WTC11 (cell line): ENCODE measurements around the gene TEX26. TPM values are rescaled to one million over a fixed set of nuclear protein-coding genes. Genes with fewer than 3 reads are reported as not detected.

ENCODE experiments used
- ATAC-seq: fragments of 200-7000 bp; cut with Tn5 transposase; 2 replicates; pipeline ENCODE4 v1.10.0; 2021; ENCODE audit warnings: mild to moderate bottlenecking, moderate library complexity
- CTCF ChIA-PET: fragments of 300-600 bp; sonication (Branson Sonifier 250); formaldehyde crosslinking; loops from one replicate; lab custom pipeline; 2021; ENCODE audit warnings: antibody characterized with exemption; lab: Charles Lee
- POLR2A ChIA-PET: fragments of 350-600 bp; sonication (Branson Sonifier 250); formaldehyde crosslinking; loops from one replicate; lab custom pipeline; 2021; ENCODE audit warnings: antibody characterized with exemption; lab: Charles Lee
- DNase-seq: peaks from one replicate; pipeline ENCODE4 v3.0.0; 2021; ENCODE audit warnings: low spot score
- H3K27ac Mint-ChIP-seq: 2 replicates; pipeline ENCODE4 v1.8.0; 2021; ENCODE audit warnings: mixed read lengths
- H3K27me3 Mint-ChIP-seq: 2 replicates; pipeline ENCODE4 v1.8.0; 2021; ENCODE audit warnings: low read depth, mild to moderate bottlenecking, moderate library complexity, mixed read lengths
- H3K36me3 Mint-ChIP-seq: 2 replicates; pipeline ENCODE4 v1.8.0; 2021; ENCODE audit warnings: mixed read lengths
- H3K4me1 Mint-ChIP-seq: 2 replicates; pipeline ENCODE4 v1.8.0; 2022; ENCODE audit warnings: mixed read lengths
- H3K4me3 Mint-ChIP-seq: 2 replicates; pipeline ENCODE4 v1.8.0; 2021; ENCODE audit warnings: mild to moderate bottlenecking, moderate library complexity, mixed read lengths
- H3K9me3 Mint-ChIP-seq: 2 replicates; pipeline ENCODE4 v1.8.0; 2021; ENCODE audit warnings: mixed read lengths
- CREM ChIP-seq: sonication (generic); formaldehyde crosslinking; IDR thresholded peaks from 2 replicates; pipeline ENCODE4 v1.8.1; 2022; ENCODE audit warnings: mild to moderate bottlenecking, missing genetic modification reagents, moderate library complexity
- NFATC4 ChIP-seq: fragments of 250-450 bp; sonication (Bioruptor Pico); IDR thresholded peaks from 2 replicates; pipeline ENCODE4 v1.9.0; 2021; ENCODE audit warnings: mild to moderate bottlenecking
- TP53 ChIP-seq: sonication (generic); formaldehyde crosslinking; IDR thresholded peaks from 2 replicates; pipeline ENCODE4 v1.8.1; 2023; ENCODE audit warnings: mild to moderate bottlenecking, missing genetic modification reagents
- ZBTB21 ChIP-seq: sonication (generic); formaldehyde crosslinking; IDR thresholded peaks from 2 replicates; pipeline ENCODE4 v1.8.1; 2023; ENCODE audit warnings: mild to moderate bottlenecking, missing genetic modification reagents, borderline replicate concordance
- total RNA-seq: library from RNA; stranded (reverse); gene quantifications from 3 replicates; pipeline ENCODE4 v1.2.3, GENCODE V29; 2021
- TF ChIP-seq, protein P1 (sequence below): fragments of 250-450 bp; sonication (Bioruptor Pico); IDR thresholded peaks from 2 replicates; pipeline ENCODE4 v1.9.0; 2021; ENCODE audit warnings: mild to moderate bottlenecking, borderline replicate concordance
- TF ChIP-seq, protein P2 (sequence below): sonication (generic); formaldehyde crosslinking; conservative IDR thresholded peaks from 2 replicates; pipeline ENCODE4 v1.8.1; 2023; ENCODE audit warnings: mild to moderate bottlenecking, low read depth, missing genetic modification reagents, moderate library complexity
- TF ChIP-seq, protein P3 (sequence below): sonication (generic); formaldehyde crosslinking; IDR thresholded peaks from 2 replicates; pipeline ENCODE4 v1.8.1; 2022; ENCODE audit warnings: mild to moderate bottlenecking, moderate library complexity, missing genetic modification reagents
- TF ChIP-seq, protein P4 (sequence below): fragments of 250-450 bp; sonication (Bioruptor Pico); IDR thresholded peaks from 2 replicates; pipeline ENCODE4 v1.9.0; 2021; ENCODE audit warnings: mild to moderate bottlenecking
- TF ChIP-seq, protein P5 (sequence below): sonication (generic); formaldehyde crosslinking; IDR thresholded peaks from 2 replicates; pipeline ENCODE4 v1.8.1; 2022; ENCODE audit warnings: missing genetic modification reagents, borderline replicate concordance
- TF ChIP-seq, protein P6 (sequence below): sonication (generic); formaldehyde crosslinking; IDR thresholded peaks from 2 replicates; pipeline ENCODE4 v1.8.0; 2022; ENCODE audit warnings: mild to moderate bottlenecking, missing genetic modification reagents

TEX26 gene
- total RNA-seq, 1 experiment from 2014 or later: not detected

DNA sequence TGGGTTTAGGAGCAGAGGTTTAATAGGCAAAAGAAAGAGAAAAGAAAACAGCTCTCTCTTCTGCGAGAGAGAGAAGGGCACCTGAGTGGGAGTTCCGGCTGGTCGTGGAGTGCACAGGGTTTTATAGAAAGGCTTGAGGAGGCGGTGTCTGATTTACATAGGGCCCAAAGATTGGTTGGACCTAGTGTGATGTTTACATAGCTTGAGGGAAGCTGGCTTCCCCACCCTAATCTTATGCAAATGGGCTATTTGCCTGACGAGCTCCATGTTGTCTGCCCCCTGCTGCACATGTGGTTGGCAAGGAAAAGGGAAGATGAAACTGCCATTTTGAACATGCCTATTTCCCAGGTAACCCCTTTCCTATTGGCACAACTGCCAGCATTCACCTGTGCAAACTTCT is 47.9 kb upstream of the TEX26 start (continued):
- TF ChIP-seq, protein P1, sequence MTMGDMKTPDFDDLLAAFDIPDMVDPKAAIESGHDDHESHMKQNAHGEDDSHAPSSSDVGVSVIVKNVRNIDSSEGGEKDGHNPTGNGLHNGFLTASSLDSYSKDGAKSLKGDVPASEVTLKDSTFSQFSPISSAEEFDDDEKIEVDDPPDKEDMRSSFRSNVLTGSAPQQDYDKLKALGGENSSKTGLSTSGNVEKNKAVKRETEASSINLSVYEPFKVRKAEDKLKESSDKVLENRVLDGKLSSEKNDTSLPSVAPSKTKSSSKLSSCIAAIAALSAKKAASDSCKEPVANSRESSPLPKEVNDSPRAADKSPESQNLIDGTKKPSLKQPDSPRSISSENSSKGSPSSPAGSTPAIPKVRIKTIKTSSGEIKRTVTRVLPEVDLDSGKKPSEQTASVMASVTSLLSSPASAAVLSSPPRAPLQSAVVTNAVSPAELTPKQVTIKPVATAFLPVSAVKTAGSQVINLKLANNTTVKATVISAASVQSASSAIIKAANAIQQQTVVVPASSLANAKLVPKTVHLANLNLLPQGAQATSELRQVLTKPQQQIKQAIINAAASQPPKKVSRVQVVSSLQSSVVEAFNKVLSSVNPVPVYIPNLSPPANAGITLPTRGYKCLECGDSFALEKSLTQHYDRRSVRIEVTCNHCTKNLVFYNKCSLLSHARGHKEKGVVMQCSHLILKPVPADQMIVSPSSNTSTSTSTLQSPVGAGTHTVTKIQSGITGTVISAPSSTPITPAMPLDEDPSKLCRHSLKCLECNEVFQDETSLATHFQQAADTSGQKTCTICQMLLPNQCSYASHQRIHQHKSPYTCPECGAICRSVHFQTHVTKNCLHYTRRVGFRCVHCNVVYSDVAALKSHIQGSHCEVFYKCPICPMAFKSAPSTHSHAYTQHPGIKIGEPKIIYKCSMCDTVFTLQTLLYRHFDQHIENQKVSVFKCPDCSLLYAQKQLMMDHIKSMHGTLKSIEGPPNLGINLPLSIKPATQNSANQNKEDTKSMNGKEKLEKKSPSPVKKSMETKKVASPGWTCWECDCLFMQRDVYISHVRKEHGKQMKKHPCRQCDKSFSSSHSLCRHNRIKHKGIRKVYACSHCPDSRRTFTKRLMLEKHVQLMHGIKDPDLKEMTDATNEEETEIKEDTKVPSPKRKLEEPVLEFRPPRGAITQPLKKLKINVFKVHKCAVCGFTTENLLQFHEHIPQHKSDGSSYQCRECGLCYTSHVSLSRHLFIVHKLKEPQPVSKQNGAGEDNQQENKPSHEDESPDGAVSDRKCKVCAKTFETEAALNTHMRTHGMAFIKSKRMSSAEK (CRISPR knock-in tag): no peak
- TF ChIP-seq, protein P2, sequence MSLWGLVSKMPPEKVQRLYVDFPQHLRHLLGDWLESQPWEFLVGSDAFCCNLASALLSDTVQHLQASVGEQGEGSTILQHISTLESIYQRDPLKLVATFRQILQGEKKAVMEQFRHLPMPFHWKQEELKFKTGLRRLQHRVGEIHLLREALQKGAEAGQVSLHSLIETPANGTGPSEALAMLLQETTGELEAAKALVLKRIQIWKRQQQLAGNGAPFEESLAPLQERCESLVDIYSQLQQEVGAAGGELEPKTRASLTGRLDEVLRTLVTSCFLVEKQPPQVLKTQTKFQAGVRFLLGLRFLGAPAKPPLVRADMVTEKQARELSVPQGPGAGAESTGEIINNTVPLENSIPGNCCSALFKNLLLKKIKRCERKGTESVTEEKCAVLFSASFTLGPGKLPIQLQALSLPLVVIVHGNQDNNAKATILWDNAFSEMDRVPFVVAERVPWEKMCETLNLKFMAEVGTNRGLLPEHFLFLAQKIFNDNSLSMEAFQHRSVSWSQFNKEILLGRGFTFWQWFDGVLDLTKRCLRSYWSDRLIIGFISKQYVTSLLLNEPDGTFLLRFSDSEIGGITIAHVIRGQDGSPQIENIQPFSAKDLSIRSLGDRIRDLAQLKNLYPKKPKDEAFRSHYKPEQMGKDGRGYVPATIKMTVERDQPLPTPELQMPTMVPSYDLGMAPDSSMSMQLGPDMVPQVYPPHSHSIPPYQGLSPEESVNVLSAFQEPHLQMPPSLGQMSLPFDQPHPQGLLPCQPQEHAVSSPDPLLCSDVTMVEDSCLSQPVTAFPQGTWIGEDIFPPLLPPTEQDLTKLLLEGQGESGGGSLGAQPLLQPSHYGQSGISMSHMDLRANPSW (CRISPR knock-in tag): no peak
- TF ChIP-seq, all 79 proteins: peak for 0

DNA sequence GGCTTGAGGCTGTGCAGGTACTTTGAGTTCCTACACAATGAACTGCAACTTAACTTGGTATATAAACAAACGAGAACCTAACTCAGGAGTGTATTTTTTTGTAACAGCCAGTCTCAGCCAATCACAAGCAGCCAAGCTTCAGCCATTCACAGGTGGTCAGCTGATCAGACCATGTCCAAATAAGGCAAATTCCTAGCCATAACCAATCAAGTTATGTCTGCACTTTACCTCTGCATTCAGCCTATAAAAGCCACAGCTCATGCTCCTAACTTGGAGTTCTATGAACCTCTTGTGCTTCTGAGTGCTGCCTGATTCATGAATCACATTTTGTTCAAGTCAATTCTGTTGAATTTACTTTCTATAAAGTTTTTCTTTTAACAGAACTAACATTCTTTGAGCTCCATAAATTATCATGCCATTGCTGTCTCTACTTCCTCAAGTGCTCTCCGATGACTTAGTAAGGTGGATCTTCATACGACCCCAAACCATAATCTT is 43.2 kb upstream of the TEX26 start:
- H3K36me3 Mint-ChIP-seq: peaks cover 33% of the 10 kb centered on the region
- TF ChIP-seq, protein P3, sequence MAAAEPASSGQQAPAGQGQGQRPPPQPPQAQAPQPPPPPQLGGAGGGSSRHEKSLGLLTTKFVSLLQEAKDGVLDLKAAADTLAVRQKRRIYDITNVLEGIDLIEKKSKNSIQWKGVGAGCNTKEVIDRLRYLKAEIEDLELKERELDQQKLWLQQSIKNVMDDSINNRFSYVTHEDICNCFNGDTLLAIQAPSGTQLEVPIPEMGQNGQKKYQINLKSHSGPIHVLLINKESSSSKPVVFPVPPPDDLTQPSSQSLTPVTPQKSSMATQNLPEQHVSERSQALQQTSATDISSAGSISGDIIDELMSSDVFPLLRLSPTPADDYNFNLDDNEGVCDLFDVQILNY: no peak
- no peak for TF ChIP-seq ZBTB21 (CRISPR knock-in tag)
- TF ChIP-seq, protein P4, sequence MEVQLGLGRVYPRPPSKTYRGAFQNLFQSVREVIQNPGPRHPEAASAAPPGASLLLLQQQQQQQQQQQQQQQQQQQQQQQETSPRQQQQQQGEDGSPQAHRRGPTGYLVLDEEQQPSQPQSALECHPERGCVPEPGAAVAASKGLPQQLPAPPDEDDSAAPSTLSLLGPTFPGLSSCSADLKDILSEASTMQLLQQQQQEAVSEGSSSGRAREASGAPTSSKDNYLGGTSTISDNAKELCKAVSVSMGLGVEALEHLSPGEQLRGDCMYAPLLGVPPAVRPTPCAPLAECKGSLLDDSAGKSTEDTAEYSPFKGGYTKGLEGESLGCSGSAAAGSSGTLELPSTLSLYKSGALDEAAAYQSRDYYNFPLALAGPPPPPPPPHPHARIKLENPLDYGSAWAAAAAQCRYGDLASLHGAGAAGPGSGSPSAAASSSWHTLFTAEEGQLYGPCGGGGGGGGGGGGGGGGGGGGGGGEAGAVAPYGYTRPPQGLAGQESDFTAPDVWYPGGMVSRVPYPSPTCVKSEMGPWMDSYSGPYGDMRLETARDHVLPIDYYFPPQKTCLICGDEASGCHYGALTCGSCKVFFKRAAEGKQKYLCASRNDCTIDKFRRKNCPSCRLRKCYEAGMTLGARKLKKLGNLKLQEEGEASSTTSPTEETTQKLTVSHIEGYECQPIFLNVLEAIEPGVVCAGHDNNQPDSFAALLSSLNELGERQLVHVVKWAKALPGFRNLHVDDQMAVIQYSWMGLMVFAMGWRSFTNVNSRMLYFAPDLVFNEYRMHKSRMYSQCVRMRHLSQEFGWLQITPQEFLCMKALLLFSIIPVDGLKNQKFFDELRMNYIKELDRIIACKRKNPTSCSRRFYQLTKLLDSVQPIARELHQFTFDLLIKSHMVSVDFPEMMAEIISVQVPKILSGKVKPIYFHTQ (CRISPR knock-in tag): no peak
- TF ChIP-seq, protein P5, sequence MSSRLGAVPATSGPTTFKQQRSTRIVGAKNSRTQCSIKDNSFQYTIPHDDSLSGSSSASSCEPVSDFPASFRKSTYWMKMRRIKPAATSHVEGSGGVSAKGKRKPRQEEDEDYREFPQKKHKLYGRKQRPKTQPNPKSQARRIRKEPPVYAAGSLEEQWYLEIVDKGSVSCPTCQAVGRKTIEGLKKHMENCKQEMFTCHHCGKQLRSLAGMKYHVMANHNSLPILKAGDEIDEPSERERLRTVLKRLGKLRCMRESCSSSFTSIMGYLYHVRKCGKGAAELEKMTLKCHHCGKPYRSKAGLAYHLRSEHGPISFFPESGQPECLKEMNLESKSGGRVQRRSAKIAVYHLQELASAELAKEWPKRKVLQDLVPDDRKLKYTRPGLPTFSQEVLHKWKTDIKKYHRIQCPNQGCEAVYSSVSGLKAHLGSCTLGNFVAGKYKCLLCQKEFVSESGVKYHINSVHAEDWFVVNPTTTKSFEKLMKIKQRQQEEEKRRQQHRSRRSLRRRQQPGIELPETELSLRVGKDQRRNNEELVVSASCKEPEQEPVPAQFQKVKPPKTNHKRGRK (CRISPR knock-in tag): no peak
- TF ChIP-seq CREM (CRISPR knock-in tag): no peak
- TF ChIP-seq, protein P6, sequence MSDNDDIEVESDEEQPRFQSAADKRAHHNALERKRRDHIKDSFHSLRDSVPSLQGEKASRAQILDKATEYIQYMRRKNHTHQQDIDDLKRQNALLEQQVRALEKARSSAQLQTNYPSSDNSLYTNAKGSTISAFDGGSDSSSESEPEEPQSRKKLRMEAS (CRISPR knock-in tag): no peak
- no peak for TF ChIP-seq NFATC4 (CRISPR knock-in tag)
- TF ChIP-seq, protein P2 (CRISPR knock-in tag): no peak
- TF ChIP-seq TP53 (CRISPR knock-in tag): no peak
- H3K27ac Mint-ChIP-seq: no peak overlapping the region
- no peak overlapping the region for H3K4me3 Mint-ChIP-seq
- ChIA-PET POLR2A (no interaction called here), CTCF (no interaction called here)
- H3K4me1 Mint-ChIP-seq: peaks cover 15% of the 10 kb centered on the region
- no peaks in the 10 kb centered on the region for H3K27me3 Mint-ChIP-seq
- ATAC-seq (no peak), DNase-seq (no peak)
- peaks cover 42% of the 10 kb centered on the region for H3K9me3 Mint-ChIP-seq
